ENCODE data around the gene INPP5E.
"Not testable (repeated sequence)": the region's sequence is repeated elsewhere in the genome, so short reads cannot be mapped to it uniquely, and the experiment has no call there.

The INPP5E gene

GRCh38 chr9:136410500-136411287, 29.0 kb downstream of the INPP5E start, which contains the start of the genes ENTR1 and PMPCA:
ENTR1 (minus strand) TSS chr9:136410614; CDS start chr9:136410397, 217 bp downstream.
PMPCA (plus strand) TSS chr9:136410658; CDS start chr9:136410669, 11 bp downstream.
- ChIA-PET POLR2A (no interaction called here), CTCF (interaction anchor here (0.9 to 1.7 kb wide), 3 partner anchors 10 to 47 kb away, joined by 3 to 8 read pairs (median 4); partner anchors contain the start of gene DNLZ)
- Histone ChIP-seq H3K27ac (ENCODE audit: insufficient read depth in 1 of 2, low read depth in 1 of 2, low read length in 2 of 2, poor library complexity in 1 of 2, severe bottlenecking in 2 of 2) (peak within 1 kb of the TSS; percentile 89 to 97), H3K4me1 (ENCODE audit: control extremely low read depth in 1 of 4, control insufficient read depth in 4 of 4, insufficient read depth in 4 of 4, low read length in 3 of 4) (peaks cover 2 to 28% (median 21%) of the 10 kb centered on the region in 4 experiments), H3K4me3 (ENCODE audit: control insufficient read depth in 1 of 7, extremely low read depth in 1 of 7, insufficient read depth in 4 of 7, low read depth in 2 of 7, low read length in 6 of 7) (peak within 1 kb of the TSS; percentile 81 to 97 (median 90)), H3K9me3 (ENCODE audit: control extremely low read depth in 1 of 5, control insufficient read depth in 4 of 5, insufficient read depth in 2 of 5, low read depth in 1 of 5, low read length in 4 of 5) (no peaks in the 10 kb centered on the region), H3K36me3 (ENCODE audit: control insufficient read depth in 4 of 4, insufficient read depth in 4 of 4, low read length in 3 of 4) (peaks cover 12 to 62% (median 45%) of the 10 kb centered on the region in 4 experiments), H3K27me3 (replicated peaks in 2 of 5; ENCODE audit: control insufficient read depth in 4 of 5, insufficient read depth in 5 of 5, low read length in 4 of 5) (no peaks in the 10 kb centered on the region)
- DNase-seq: peak; percentile 88 to 95 (median 94)
- WGBS (ENCODE audit: insufficient coverage): under 1% methylated on average over 64 of the region's 83 CpGs

- peak overlapping the region; percentile 44 to 97 (median 84) for H3K4me3 ChIP-seq (ENCODE audit: control insufficient read depth in 1 of 7, extremely low read depth in 1 of 7, insufficient read depth in 4 of 7, low read depth in 2 of 7, low read length in 6 of 7)
- peaks cover 9 to 63% (median 46%) of the 10 kb centered on the region in 4 experiments for H3K36me3 ChIP-seq (ENCODE audit: control insufficient read depth in 4 of 4, insufficient read depth in 4 of 4, low read length in 3 of 4)
- peaks cover 2 to 28% (median 21%) of the 10 kb centered on the region in 4 experiments for H3K4me1 ChIP-seq (ENCODE audit: control extremely low read depth in 1 of 4, control insufficient read depth in 4 of 4, insufficient read depth in 4 of 4, low read length in 3 of 4)
- WGBS (ENCODE audit: insufficient coverage): 14% methylated on average over 70 of the region's 71 CpGs
- no peaks in the 10 kb centered on the region for H3K27me3 ChIP-seq (replicated peaks in 2 of 5; ENCODE audit: control insufficient read depth in 4 of 5, insufficient read depth in 5 of 5, low read length in 4 of 5)
- POLR2A ChIA-PET: no interaction called here
- H3K9me3 ChIP-seq (ENCODE audit: control extremely low read depth in 1 of 5, control insufficient read depth in 4 of 5, insufficient read depth in 2 of 5, low read depth in 1 of 5, low read length in 4 of 5): no peaks in the 10 kb centered on the region
- CTCF ChIA-PET: interaction anchor here (0.7 to 1.7 kb wide), 6 partner anchors 9 to 220 kb away, joined by 3 to 8 read pairs (median 3); partner anchors contain the start of gene DNLZ
- peak in 2 of 3 donors; percentile 25 to 33 for DNase-seq
- H3K27ac ChIP-seq (ENCODE audit: insufficient read depth in 1 of 2, low read depth in 1 of 2, low read length in 2 of 2, poor library complexity in 1 of 2, severe bottlenecking in 2 of 2): peak overlapping the region in 1 of 2 experiments; percentile 7
Measured at GRCh38 chr9:136409557-136410455, 29.8 kb downstream of the INPP5E start.

- peaks cover 2 to 36% (median 21%) of the 10 kb centered on the region in 4 experiments for H3K4me1 ChIP-seq (ENCODE audit: control extremely low read depth in 1 of 4, control insufficient read depth in 4 of 4, insufficient read depth in 4 of 4, low read length in 3 of 4)
- no peak for DNase-seq
- H3K9me3 ChIP-seq (ENCODE audit: control extremely low read depth in 1 of 5, control insufficient read depth in 4 of 5, insufficient read depth in 2 of 5, low read depth in 1 of 5, low read length in 4 of 5): no peaks in the 10 kb centered on the region
- no peak overlapping the region for H3K27ac ChIP-seq (ENCODE audit: insufficient read depth in 1 of 2, low read depth in 1 of 2, low read length in 2 of 2, poor library complexity in 1 of 2, severe bottlenecking in 2 of 2)
- no peak overlapping the region for H3K4me3 ChIP-seq (ENCODE audit: control insufficient read depth in 1 of 7, extremely low read depth in 1 of 7, insufficient read depth in 4 of 7, low read depth in 2 of 7, low read length in 6 of 7)
- no peaks in the 10 kb centered on the region for H3K27me3 ChIP-seq (replicated peaks in 2 of 5; ENCODE audit: control insufficient read depth in 4 of 5, insufficient read depth in 5 of 5, low read length in 4 of 5)
- CTCF ChIA-PET: interaction anchor here (2.6 kb wide), 1 partner anchor 11 kb away, joined by 5 read pairs; no protein-coding TSS in a partner anchor
- peaks cover 9 to 59% (median 39%) of the 10 kb centered on the region in 4 experiments for H3K36me3 ChIP-seq (ENCODE audit: control insufficient read depth in 4 of 4, insufficient read depth in 4 of 4, low read length in 3 of 4)
- 98% methylated on average over 6 of the region's 7 CpGs for WGBS (ENCODE audit: insufficient coverage)
- POLR2A ChIA-PET: no interaction called here
Measured at GRCh38 chr9:136407911-136408310, 31.7 kb downstream of the INPP5E start.

GRCh38 chr9:136407061-136407460, 32.6 kb downstream of the INPP5E start:
- H3K27me3 ChIP-seq (replicated peaks in 2 of 5; ENCODE audit: control insufficient read depth in 4 of 5, insufficient read depth in 5 of 5, low read length in 4 of 5); DNase-seq; H3K9me3 ChIP-seq (ENCODE audit: control extremely low read depth in 1 of 5, control insufficient read depth in 4 of 5, insufficient read depth in 2 of 5, low read depth in 1 of 5, low read length in 4 of 5); H3K4me3 ChIP-seq (ENCODE audit: control insufficient read depth in 1 of 7, extremely low read depth in 1 of 7, insufficient read depth in 4 of 7, low read depth in 2 of 7, low read length in 6 of 7); H3K27ac ChIP-seq (ENCODE audit: insufficient read depth in 1 of 2, low read depth in 1 of 2, low read length in 2 of 2, poor library complexity in 1 of 2, severe bottlenecking in 2 of 2); POLR2A ChIA-PET: not testable (repeated sequence)
- peaks cover 8 to 59% (median 42%) of the 10 kb centered on the region in 4 experiments for H3K36me3 ChIP-seq (ENCODE audit: control insufficient read depth in 4 of 4, insufficient read depth in 4 of 4, low read length in 3 of 4)
- H3K4me1 ChIP-seq (ENCODE audit: control extremely low read depth in 1 of 4, control insufficient read depth in 4 of 4, insufficient read depth in 4 of 4, low read length in 3 of 4): peaks cover 2 to 34% (median 21%) of the 10 kb centered on the region in 4 experiments
- CTCF ChIA-PET: interaction anchor here (2.6 kb wide), 1 partner anchor 10 kb away, joined by 5 read pairs; no protein-coding TSS in a partner anchor
- WGBS (ENCODE audit: insufficient coverage): 97% methylated on average over 20 of the region's 28 CpGs

GRCh38 chr9:136405904-136406303, 33.7 kb downstream of the INPP5E start:
- H3K36me3 ChIP-seq (ENCODE audit: control insufficient read depth in 4 of 4, insufficient read depth in 4 of 4, low read length in 3 of 4): peaks cover 5 to 65% (median 45%) of the 10 kb centered on the region in 4 experiments
- 97% methylated on average over 10 of the region's 10 CpGs for WGBS (ENCODE audit: insufficient coverage)
- H3K4me1 ChIP-seq (ENCODE audit: control extremely low read depth in 1 of 4, control insufficient read depth in 4 of 4, insufficient read depth in 4 of 4, low read length in 3 of 4): peaks cover 0 to 23% (median 10%) of the 10 kb centered on the region in 4 experiments
- H3K27ac ChIP-seq (ENCODE audit: insufficient read depth in 1 of 2, low read depth in 1 of 2, low read length in 2 of 2, poor library complexity in 1 of 2, severe bottlenecking in 2 of 2); POLR2A ChIA-PET; H3K27me3 ChIP-seq (replicated peaks in 2 of 5; ENCODE audit: control insufficient read depth in 4 of 5, insufficient read depth in 5 of 5, low read length in 4 of 5); H3K9me3 ChIP-seq (ENCODE audit: control extremely low read depth in 1 of 5, control insufficient read depth in 4 of 5, insufficient read depth in 2 of 5, low read depth in 1 of 5, low read length in 4 of 5); H3K4me3 ChIP-seq (ENCODE audit: control insufficient read depth in 1 of 7, extremely low read depth in 1 of 7, insufficient read depth in 4 of 7, low read depth in 2 of 7, low read length in 6 of 7); DNase-seq: not testable (repeated sequence)
- CTCF ChIA-PET: interaction anchor here (1.1 to 2.6 kb wide), 2 partner anchors 9 to 93 kb away, joined by 3 to 5 read pairs; no protein-coding TSS in a partner anchor

- Histone ChIP-seq H3K36me3 (ENCODE audit: control insufficient read depth in 4 of 4, insufficient read depth in 4 of 4, low read length in 3 of 4) (peaks cover 5 to 65% (median 45%) of the 10 kb centered on the region in 4 experiments), H3K4me1 (ENCODE audit: control extremely low read depth in 1 of 4, control insufficient read depth in 4 of 4, insufficient read depth in 4 of 4, low read length in 3 of 4) (peaks cover 0 to 23% (median 12%) of the 10 kb centered on the region in 4 experiments), H3K27ac (ENCODE audit: insufficient read depth in 1 of 2, low read depth in 1 of 2, low read length in 2 of 2, poor library complexity in 1 of 2, severe bottlenecking in 2 of 2) (no peak overlapping the region), H3K9me3 (ENCODE audit: control extremely low read depth in 1 of 5, control insufficient read depth in 4 of 5, insufficient read depth in 2 of 5, low read depth in 1 of 5, low read length in 4 of 5) (no peaks in the 10 kb centered on the region), H3K4me3 (ENCODE audit: control insufficient read depth in 1 of 7, extremely low read depth in 1 of 7, insufficient read depth in 4 of 7, low read depth in 2 of 7, low read length in 6 of 7) (no peak overlapping the region), H3K27me3 (replicated peaks in 2 of 5; ENCODE audit: control insufficient read depth in 4 of 5, insufficient read depth in 5 of 5, low read length in 4 of 5) (no peaks in the 10 kb centered on the region)
- DNase-seq: no peak
- POLR2A ChIA-PET: no interaction called here
- CTCF ChIA-PET: interaction anchor here (1.1 to 1.3 kb wide), 2 partner anchors 42 to 92 kb away, joined by 3 to 4 read pairs; partner anchors contain the start of gene DNLZ
- WGBS (ENCODE audit: insufficient coverage): 97% methylated on average over 4 of the region's 7 CpGs
Measured at GRCh38 chr9:136405481-136405880, 34.2 kb downstream of the INPP5E start.

Data from common myeloid progenitor, CD34-positive (primary cell).